HG02588 (cell line): ENCODE measurements around the gene COMMD6.

Experiments
- ATAC-seq: cut with Tn5 transposase; IDR thresholded peaks from one replicate; pipeline ENCODE4 v1.9.1; 2021; ENCODE audit warnings: mild to moderate bottlenecking, moderate library complexity; ENCODE audit not compliant: unreplicated experiment

The COMMD6 gene

DNA sequence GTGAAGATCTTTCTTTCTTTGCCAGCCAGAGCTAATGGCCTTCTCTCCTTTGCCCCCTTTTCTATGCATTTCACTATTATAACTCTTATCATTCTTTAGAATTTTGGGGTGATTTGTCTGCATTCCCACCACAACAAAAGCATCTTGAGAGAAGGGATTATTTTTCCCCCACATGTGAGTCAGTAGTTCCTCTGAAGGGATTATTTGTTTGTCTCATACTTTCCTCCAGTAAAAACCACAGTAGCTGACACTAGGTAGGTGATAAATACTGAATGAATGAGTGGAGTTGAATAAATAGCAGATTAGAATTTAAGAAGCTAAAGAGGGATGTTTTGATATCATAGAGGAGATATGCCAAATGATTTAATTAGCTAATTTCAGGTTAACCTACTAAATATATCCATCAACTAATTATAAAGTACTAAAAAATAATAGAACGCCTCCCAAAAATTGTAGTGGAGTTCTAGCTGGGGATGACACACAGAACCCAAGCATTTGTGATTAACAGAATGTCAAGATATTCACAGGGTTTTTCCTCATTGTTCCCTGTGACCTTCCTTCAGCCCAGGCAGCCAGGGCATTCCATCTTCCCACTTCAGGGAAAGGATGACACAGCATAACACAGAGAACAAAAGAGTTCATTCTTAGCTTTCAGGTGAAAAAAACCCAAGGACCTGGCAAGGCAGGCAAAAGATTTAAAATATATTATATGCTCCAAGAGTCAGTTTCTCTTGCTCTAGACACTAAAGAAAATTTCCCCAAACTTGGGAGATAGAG lies 52.2 kb downstream of the COMMD6 start:
- ATAC-seq: no peak

DNA sequence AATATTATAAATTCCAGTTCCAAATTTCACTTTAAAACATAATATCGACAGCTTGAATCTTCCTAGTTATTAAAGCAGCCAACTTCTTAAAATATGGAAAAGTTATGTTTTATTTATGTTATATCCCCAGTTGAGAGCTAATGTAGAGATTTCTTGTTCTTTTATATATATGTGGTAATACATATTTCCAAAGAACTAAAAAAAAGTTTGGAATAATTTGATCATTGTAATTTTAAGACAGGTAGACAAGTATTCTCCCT lies 54.9 kb downstream of the COMMD6 start:
- ATAC-seq: no peak

DNA sequence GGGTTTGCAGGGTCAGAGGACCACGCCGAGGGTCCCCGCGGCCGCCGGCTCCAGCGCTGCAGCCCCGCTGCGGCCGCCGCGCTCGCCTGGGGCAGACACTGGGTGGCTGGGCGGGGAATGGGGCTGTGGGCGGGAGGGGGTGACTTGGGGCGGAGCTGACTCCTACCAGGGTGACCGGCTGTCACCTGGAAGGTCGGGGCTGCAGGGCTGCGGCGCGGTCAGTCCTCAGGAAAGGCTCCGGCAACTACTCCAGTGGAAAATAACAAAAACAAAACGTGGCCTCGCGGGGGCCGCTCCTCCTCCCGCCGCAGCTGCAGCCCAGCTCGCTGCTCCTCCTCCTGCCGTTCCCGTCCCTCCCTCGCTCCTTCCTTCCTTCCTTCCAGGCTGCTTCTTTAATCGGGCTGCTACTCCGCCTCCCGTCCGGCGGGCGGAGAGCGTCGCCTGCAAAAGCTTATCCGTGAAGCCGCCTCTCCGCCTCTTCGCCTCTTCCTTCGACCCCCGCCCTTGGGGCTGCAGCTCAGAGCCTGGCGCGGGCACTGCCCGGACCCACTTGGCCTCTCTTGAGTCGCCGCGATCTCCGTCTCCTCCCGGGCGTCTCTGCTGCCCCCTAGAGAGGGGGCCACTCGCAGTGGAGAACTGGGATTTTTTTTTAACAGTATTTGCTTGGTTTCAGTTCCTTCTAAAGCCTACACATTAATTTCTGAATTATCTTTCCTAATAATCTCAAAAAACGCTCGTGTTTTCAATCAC lies 55.4 kb downstream of the COMMD6 start, which contains the start of gene TBC1D4:
TSS of gene TBC1D4 (minus strand) at position 100 of the 750 bp plus-strand sequence. CDS start 402 bp downstream, outside the sequence.
- ATAC-seq: peak; percentile 77

DNA sequence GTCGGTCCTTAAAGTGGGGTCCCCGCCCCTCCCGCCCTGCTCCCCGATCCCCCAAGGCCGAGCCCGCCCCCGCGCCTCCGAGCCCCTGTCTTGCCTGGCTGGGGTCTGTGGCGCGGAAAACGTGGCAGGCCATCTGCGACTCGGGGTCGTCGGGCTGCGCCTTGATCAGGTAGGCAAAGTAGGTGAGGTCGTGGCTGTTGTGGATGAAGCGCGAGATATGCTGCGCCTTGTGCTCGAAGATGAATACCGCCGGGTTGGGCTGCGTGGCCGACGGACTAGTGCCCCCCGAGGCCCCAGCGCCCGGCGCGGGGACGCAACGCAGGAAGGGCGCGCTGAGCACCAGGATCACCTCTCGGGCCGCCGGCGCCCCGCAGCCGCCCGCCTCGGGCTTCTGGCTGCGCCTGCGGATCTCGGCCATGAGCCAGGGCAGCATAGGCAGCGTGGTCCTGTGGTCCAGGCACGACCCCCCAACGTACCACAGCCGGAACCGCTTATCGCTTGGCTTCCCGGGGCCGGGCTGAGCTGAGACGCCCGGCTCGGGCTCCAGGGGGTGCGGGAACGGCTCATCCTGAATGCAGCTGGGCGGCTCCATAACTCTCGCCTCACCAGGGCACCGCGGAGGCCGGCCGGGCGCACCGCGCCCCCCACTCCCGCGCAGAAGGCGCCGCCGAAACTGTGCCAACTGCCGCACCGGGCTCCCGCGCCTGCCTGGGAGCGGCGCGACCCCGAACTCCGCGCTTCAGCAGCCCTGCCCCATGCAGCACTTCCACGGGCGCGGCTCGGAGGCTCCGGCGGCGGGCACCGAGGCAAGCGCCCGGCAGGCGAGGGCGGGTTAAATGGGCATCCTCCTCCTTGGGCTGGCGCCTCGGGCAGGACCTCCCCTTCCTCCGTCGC lies 56.2 kb downstream of the COMMD6 start:
- peak; percentile 26 for ATAC-seq

DNA sequence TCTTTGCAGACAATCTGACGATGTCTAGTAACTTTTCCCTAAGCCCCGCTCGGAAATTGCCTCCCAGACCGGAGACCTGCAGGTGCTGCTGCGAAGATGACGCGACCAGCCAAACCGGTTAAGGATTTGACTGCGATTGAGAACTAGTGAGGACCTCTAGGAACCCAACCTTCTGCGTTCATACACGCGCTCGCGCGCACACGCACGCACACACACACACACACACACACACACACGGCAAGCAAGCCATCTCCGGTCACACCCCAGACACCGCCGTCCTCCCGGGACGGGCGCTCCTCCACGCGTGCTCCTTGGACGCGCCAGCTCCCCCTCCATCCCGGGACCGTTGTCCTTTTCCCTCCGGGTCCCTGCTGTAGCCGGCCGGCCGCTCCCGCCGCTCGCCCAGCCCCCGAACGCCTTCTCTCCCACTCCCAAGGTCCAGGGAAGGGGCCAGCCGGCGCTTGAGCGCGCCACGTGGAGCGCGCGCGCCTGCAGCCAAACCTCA lies 56.9 kb downstream of the COMMD6 start:
- peak; percentile 6 for ATAC-seq

DNA sequence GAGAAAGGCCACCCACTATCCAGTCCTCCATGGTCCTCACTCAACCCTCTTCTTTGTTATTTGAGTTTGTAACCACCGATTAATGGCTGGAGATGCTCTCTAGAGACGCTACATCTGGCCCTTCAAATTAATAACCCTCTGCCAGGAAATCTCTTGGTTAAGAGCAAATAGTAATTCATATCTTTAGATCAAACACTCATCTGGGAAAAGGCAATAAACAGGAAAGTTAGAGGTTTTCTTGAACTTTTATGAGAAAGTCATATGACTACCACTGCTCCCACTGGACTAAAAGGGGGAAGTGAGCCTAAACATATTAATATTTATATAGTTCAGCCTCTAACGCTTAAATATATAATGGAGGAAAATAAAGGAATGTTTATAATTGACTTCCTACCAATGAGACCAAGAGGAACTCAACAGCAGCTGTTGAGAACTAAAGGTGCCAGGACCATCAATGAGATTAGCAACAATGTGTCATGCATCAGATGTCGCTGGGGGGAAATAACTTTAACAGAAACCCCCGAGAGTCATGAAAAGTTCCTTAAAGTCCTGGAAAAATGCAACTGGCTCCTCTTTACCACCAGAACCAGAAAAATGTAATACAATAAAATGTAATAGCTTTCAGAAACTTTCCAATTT lies 58.4 kb downstream of the COMMD6 start:
- no peak for ATAC-seq

DNA sequence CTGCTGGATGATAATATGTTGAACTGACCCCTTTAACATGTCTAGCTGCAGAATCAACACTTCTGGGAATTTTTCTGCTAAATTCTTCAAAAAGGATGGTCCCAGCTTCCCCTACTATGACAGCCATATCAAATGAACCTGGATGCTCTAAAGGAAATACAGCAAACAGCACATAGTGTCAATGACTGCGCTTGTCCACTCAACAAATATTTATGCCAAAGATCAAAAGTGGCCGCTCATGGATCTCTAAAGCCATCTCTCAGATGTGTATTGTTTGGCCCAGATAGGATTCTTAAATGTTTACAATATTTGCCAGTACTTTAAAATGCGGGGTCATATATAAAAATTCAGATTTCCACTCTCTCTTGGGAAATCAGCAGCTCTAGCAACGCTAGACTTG lies 59.0 kb downstream of the COMMD6 start:
- no peak for ATAC-seq
